ENCODE data around the gene RASL11A.

Gene RASL11A

DNA sequence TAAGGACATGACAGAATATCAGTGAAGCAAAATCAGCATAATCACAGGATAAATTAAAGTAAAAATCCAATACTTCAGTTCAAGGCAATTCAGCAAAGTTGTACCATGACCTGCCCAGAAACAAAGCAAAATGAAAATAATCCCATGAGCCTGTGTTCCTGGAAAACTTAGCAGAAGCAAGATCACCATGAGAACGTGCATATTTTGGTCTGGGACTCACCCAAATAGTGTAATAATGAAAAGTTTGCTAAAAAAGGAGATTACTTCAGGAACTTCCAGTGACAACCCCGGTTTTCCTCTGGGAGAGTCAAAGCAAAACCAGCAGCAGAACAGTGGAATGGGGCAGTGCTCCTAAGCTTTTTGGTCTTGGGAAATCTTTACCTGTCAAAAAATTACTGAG lies 34.2 kb upstream of the RASL11A start:
- no peaks in the 10 kb centered on the region for H3K27me3 ChIP-seq (replicated peaks; ENCODE audit: control insufficient read depth, insufficient read depth, low read length)
- H3K4me3 ChIP-seq (replicated peaks; ENCODE audit: low read depth, low read length), result no peak overlapping the region
- no peaks in the 10 kb centered on the region for H3K36me3 ChIP-seq (ENCODE audit: control insufficient read depth, insufficient read depth, low read length)
- TF ChIP-seq, protein P1, sequence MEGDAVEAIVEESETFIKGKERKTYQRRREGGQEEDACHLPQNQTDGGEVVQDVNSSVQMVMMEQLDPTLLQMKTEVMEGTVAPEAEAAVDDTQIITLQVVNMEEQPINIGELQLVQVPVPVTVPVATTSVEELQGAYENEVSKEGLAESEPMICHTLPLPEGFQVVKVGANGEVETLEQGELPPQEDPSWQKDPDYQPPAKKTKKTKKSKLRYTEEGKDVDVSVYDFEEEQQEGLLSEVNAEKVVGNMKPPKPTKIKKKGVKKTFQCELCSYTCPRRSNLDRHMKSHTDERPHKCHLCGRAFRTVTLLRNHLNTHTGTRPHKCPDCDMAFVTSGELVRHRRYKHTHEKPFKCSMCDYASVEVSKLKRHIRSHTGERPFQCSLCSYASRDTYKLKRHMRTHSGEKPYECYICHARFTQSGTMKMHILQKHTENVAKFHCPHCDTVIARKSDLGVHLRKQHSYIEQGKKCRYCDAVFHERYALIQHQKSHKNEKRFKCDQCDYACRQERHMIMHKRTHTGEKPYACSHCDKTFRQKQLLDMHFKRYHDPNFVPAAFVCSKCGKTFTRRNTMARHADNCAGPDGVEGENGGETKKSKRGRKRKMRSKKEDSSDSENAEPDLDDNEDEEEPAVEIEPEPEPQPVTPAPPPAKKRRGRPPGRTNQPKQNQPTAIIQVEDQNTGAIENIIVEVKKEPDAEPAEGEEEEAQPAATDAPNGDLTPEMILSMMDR (IDR thresholded peaks at IDR 0.05; ENCODE audit: insufficient read depth, low read length, poor library complexity, severe bottlenecking), result no peak
- no peak for DNase-seq (ENCODE audit: extremely low read depth, insufficient read length)

GRCh38 chr13:27242702-27243101 lies 27.9 kb upstream of the RASL11A start:
- Histone ChIP-seq H3K27me3 (replicated peaks; ENCODE audit: control insufficient read depth, insufficient read depth, low read length) (no peaks in the 10 kb centered on the region), H3K4me3 (replicated peaks; ENCODE audit: low read depth, low read length) (no peak overlapping the region), H3K36me3 (ENCODE audit: control insufficient read depth, insufficient read depth, low read length) (peaks cover 1% of the 10 kb centered on the region; the same call in 1 of the 2 replicates)
- TF ChIP-seq, protein P1 (IDR thresholded peaks at IDR 0.05; ENCODE audit: insufficient read depth, low read length, poor library complexity, severe bottlenecking), result no peak
- no peak for DNase-seq (ENCODE audit: extremely low read depth, insufficient read length)

GRCh38 chr13:27245610-27246009 lies 25.0 kb upstream of the RASL11A start:
- Histone ChIP-seq H3K36me3 (ENCODE audit: control insufficient read depth, insufficient read depth, low read length) (peaks cover 1% of the 10 kb centered on the region; the same call in 1 of the 2 replicates), H3K27me3 (replicated peaks; ENCODE audit: control insufficient read depth, insufficient read depth, low read length) (no peaks in the 10 kb centered on the region), H3K4me3 (replicated peaks; ENCODE audit: low read depth, low read length) (no peak overlapping the region)
- TF ChIP-seq, protein P1 (IDR thresholded peaks at IDR 0.05; ENCODE audit: insufficient read depth, low read length, poor library complexity, severe bottlenecking), result no peak
- DNase-seq (ENCODE audit: extremely low read depth, insufficient read length), result no peak

- Histone ChIP-seq H3K36me3 (ENCODE audit: control insufficient read depth, insufficient read depth, low read length) (peaks cover 4% of the 10 kb centered on the region), H3K27me3 (replicated peaks; ENCODE audit: control insufficient read depth, insufficient read depth, low read length) (no peaks in the 10 kb centered on the region), H3K4me3 (replicated peaks; ENCODE audit: low read depth, low read length) (peak overlapping the region; percentile 95)
- no peak for DNase-seq (ENCODE audit: extremely low read depth, insufficient read length)
- TF ChIP-seq, protein P1 (IDR thresholded peaks at IDR 0.05; ENCODE audit: insufficient read depth, low read length, poor library complexity, severe bottlenecking), result no peak
Observed at GRCh38 chr13:27250833-27251165, 19.8 kb upstream of the RASL11A start.

DNA sequence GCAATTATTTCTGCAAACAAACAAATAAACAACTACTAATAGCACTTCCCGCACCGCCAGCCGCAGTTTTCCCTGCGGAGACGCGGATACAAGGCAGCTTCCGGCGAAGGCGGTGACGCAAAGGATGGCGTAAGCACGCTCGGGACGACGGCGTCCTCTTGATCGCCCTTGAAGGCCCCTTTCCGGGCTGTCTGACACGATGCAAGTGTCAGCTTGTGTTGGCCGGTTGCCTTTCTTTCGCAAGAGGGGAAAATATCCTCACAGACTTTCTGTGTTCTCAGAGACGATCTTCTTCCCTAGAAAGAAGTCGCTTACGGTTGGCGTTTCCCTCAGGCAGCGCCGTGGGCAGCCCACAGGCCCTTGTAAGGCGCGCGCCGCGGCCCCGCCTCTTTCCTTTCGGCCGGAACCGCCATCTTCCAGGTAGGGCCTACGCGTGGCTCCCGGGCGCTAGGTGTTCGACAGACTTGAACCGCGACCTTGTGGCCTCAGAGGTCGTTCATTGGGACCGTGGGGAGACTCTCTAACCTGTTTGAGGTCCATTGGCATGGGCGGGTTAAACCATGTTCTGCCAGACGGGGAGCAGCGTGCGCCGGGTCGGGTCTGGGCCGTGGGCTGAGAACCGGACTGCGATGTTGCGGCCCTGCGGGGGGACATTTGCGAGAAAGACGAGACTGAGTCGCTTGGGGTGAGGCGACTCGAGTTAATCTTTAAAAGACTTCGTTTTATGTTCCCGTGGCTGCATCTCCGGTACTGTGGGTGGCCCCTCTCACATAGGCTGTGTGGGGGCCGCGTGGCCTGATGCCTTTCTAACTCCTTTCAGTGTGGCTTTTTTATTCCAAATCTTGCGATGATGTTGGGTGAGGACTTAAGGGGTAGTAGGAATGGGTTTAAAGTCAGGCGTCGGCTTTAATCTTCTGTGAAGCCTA lies 19.2 kb upstream of the RASL11A start, which contains the start of gene RPL21:
RPL21 (plus strand) TSS at position 393 of the 926 bp plus-strand sequence. CDS start 2,219 bp downstream, outside the sequence.
- TF ChIP-seq, protein P1 (IDR thresholded peaks at IDR 0.05; ENCODE audit: insufficient read depth, low read length, poor library complexity, severe bottlenecking), result no peak
- peaks cover 4% of the 10 kb centered on the region for H3K36me3 ChIP-seq (ENCODE audit: control insufficient read depth, insufficient read depth, low read length)
- no peaks in the 10 kb centered on the region for H3K27me3 ChIP-seq (replicated peaks; ENCODE audit: control insufficient read depth, insufficient read depth, low read length)
- DNase-seq (ENCODE audit: extremely low read depth, insufficient read length), result peak; percentile 93
- peak within 1 kb of the TSS; percentile 95 for H3K4me3 ChIP-seq (replicated peaks; ENCODE audit: low read depth, low read length)

All from GM06990 (cell line).